GM19397 (cell line): Measurements from ENCODE around the gene KSR1.

ENCODE experiments used
- ATAC-seq: cut with Tn5 transposase; IDR thresholded peaks from one replicate; pipeline ENCODE4 v1.9.1; 2021; ENCODE audit warnings: mild to moderate bottlenecking, moderate library complexity; ENCODE audit not compliant: unreplicated experiment

Gene KSR1

GRCh38 chr17:27566671-27567562 lies 110.7 kb downstream of the KSR1 start:
- ATAC-seq: no peak

GRCh38 chr17:27567563-27567859 lies 111.3 kb downstream of the KSR1 start:
- no peak for ATAC-seq

- ATAC-seq: no peak
These were observed 112.0 kb downstream of the KSR1 start for GRCh38 chr17:27568216-27568615.

GRCh38 chr17:27568811-27569210 lies 112.6 kb downstream of the KSR1 start:
- ATAC-seq: no peak

DNA sequence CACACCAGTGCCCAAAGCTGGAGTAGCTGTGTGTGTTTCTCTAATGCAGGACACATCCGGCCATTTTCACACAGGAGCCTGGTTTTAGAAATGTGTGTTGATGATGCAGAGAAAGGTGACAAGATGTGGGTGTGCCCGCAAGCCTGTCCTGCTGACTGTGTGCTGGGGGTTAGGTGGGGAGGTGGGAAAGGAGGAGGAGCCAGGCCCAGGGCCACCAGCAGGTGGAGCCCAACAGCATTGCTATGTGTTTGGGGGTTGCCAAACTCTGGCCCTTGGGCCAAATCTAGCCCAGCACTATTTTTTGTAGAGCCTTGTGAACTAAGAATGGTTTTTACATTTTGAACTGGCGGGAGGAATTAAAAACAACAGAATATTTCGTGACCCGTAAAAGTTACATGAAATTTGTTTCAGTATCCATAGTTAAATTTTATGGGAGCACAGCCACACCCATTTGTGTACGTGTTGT lies 113.0 kb downstream of the KSR1 start:
- no peak for ATAC-seq

GRCh38 chr17:27569884-27570577 lies 113.8 kb downstream of the KSR1 start:
- no peak for ATAC-seq

DNA sequence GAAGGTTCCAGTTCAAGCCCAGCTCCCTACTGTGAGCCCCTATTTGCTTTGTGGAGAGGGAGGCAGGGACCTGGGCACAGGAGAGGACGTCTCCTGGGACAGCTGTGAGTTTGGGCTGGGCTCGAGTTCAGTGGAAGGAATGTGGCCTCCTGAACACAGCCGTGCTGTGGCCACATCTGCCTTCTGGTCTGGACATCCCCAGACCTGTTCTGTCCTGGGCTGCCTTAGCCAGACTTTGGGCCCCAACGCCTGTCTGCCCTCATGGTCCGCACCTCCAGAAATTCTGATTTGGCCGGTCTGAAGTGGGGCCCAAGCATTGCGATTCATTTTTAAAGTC lies 114.3 kb downstream of the KSR1 start:
- ATAC-seq: no peak

DNA sequence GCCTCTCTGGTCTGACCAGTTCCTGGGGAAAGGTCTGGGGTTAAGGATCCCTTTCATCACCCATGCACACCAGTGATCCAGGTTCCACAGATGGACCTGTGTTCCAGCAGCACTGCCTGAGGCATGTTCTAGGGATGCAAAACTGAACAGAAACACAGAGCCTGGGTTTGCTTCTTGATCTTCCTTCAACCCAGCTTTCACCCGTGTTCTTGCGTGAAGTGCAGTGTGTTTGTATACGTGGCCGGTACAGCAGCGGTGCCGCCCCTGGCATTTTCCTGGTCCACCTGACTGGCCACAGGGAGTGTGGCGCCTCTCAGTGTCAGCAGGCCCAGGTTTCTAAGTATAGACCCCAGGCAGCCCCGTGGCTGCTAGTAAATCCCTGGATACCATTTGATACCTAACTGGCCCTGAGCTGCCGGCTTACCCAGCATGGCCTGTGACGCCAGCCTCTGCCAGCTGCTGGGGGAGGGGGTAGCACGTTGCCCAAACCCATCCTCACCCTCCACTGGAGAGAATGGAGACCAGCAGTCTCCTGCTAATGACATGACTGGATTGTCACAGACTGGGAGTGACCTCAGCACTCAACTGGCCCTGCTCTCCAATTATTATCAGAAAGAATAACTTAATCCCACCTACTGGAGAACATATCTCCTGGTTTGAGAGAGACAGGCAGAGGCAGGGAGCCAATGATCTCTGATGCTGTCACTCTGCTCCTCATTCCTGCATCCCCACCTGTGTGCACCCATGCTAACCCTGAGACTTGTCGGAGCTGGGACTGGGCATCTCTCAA lies 115.5 kb downstream of the KSR1 start:
- no peak for ATAC-seq

DNA sequence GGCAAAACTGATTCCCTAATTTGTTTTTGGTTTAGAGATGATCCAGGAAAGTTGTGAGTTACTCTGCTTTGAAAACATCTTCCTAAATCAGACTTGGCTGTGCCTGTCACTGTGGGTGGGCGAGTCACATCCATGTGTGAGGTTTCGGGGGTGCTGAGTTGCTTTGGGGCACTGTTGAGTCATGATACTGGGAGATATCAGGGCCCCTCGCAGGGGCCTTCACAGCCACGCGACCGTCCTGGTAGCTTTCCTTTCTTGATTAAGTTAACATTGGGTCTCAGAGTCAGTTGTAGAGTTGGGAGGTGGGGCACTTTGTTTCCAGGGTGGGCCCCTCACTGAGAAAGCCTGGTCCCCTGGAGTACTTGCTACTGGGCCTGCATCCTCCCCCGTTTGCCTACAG lies 116.4 kb downstream of the KSR1 start:
- ATAC-seq: no peak

DNA sequence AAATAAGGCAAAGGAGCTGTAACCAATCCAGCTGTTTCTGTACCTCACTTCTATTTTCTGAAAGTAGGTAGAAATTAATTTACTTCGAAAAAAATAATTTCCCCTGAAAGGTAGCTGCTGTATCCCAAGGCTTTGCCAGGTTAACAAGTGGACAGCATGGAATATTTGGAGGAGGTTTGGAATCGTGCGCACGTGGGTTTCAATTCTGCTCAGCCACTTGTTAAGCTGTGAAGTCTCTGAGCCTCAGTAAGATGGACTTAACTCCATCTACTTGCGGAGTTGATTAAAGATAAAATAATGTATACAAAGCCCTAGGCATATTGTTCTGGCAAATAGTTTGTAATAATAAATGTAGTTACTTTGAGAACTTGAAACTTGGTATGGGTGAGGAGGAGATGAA lies 117.3 kb downstream of the KSR1 start:
- ATAC-seq: no peak

GRCh38 chr17:27573971-27574525 lies 117.8 kb downstream of the KSR1 start:
- ATAC-seq: no peak

GRCh38 chr17:27575096-27575911 lies 119.1 kb downstream of the KSR1 start:
- no peak for ATAC-seq

DNA sequence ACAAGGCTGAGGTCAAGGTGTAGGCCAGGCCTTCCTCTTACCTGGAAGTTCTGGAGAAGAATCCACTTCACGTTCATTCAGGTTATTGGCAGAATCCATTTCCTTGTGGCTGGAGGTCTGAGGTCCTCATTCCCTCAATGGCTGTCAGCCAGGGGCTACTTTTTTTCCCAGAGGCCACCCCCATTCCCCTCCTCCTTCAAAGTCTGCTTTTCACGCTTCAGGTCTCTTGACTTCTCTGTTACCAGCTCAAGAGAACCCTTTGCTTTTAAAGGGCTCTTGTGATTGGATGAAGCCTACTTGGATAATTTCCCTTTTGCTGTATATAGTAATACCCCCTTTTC lies 119.6 kb downstream of the KSR1 start:
- ATAC-seq: no peak

- no peak for ATAC-seq
These were observed 120.3 kb downstream of the KSR1 start for GRCh38 chr17:27576477-27577083.

DNA sequence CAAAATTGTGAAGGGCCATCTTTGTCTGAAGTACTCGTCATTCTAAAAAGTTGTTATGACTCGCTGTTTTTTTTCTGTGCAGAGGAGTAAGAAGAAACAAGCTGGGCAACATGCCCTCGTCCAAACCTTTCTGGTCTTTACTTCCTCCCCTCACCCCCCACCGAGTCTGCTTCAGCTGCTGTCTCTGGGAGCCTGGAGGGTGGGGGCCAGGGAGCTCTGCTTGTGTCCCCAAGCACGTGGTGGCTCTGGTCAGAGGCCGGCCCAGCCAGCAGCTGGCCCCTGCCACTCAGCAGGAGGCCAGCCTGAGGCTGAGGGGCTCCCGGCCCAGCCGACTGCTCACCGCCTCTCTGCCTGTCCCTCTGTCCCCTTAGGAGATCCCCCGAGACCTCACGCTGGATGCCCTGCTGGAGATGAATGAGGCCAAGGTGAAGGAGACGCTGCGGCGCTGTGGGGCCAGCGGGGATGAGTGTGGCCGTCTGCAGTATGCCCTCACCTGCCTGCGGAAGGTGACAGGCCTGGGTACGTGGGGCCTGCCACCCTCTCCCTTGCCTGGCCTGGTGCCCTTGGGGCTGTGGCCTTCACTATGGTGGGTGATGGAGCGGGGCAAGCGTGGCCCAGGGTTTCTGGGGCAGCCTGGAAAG lies 121.0 kb downstream of the KSR1 start:
- no peak for ATAC-seq

DNA sequence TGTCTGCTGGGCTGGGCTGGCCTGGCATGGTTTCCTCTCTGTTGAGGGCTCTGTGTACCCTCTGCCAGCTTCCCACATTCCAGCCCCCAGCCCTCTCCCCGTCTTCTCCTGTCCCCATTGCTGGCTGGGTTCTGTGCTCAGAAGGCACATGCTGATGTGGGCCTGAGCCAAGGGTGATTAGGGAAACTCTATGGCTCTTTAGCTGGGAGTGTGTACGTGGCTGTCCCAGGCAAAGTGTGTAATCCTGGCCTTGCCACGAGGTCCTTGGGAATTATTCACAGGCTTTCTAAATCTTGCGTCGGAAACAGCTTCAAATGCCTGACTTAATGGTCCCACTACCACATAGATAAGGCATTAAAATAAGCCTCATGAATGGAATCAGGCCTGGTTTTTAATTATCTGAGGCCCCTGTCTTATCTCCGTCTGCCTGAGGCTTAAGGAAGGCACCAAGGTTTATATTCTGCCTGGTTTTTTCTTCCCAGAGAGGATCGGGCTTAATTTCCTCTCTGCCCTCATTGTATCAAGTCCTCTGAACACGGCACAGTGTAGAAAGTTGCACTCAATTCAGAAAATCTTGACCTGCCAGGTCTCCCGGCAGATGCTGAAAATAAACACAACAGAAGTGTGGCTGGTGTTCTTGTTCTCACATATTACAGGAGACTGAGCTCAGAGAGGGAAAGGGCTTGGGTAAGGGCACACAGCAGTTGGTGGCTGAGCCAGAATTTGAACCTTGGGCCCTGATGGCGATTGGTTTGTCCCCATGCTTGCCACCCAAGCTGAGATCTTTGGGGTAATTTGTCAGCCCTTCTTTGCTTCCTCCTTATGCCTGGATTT lies 121.9 kb downstream of the KSR1 start:
- no peak for ATAC-seq

DNA sequence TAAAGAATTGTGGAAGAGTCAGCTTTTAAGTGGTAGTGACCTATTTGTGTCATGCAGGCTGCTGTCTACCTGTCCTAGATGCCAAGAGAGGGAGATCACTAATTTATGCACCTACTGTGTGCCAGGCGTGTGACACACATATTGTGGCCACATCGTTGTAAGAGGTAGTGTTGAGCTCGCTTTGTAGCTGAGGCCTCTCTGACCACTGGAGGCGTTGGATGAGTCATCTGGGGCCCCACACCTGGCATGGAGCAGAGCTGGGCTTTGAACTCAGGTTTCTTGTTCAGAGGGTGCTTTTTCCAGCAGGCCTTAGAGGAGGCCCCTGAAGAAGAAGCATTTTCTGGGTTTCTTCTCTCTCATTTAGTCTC lies 122.5 kb downstream of the KSR1 start:
- ATAC-seq: peak; percentile 70

GRCh38 chr17:27579304-27579703 lies 123.1 kb downstream of the KSR1 start:
- no peak for ATAC-seq

DNA sequence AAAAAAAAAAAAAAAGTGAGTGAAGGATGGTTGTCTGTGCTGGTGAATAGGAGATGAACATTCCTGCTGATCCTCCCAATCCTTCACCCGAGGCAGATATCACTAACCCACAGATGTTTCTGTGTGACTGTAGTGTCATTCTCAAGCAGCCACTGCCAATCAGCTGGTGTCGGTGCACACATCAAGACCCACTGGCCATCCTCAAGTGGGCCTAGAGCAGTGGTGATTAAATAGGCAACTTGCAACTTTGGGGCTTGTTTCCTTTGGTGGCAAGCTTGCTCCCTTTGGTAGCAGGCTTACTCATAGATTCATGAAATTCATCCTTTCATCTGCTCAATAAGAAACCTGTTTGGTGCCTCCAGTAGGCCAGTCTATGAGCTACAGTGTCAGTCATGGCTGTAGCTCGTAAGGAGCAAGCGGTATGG lies 123.7 kb downstream of the KSR1 start:
- no peak for ATAC-seq
